ENCODE results near the gene MN1. TPM values are rescaled to one million over a fixed set of nuclear protein-coding genes. Genes with fewer than 3 reads are reported as not detected.

Gene MN1
- total and polyA plus RNA-seq, 7 donors: under 0.01 to 21.3 (median 6.4) TPM

DNA sequence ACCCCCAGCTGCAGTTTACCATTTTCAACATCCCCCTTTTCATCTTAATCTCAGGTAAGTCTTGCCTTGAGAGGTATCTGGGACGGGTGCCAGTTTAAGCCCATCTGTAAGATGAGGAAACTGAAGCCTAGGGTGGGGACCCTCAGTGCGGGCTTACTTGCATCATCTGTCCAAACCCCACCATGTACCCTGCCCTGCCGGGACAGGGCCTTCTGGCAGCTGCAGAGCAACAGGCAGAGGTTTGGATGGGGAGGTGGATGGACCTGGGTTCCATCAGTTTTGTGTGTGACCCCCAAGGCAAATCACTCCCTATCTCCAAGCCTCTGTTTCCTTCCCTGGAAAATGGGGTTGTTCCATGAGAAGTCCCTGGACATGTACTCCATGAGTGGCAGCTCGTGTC is 67.5 kb downstream of the MN1 start:
- peak; percentile 48 for DNase-seq
- Histone ChIP-seq H3K27ac (no peak overlapping the region), H3K4me3 (no peak overlapping the region), H3K27me3 (no peaks in the 10 kb centered on the region), H3K9me3 (peaks cover 0 to 3% (median under 1%) of the 10 kb centered on the region in 4 donors), H3K4me1 (no peaks in the 10 kb centered on the region), H3K36me3 (no peaks in the 10 kb centered on the region)
- intact Hi-C loops (cut with DNase I): no loop called here
- WGBS, 2 donors: 84 to 87% methylated on average over 4 of the region's 4 CpGs
- TF ChIP-seq, protein P1, sequence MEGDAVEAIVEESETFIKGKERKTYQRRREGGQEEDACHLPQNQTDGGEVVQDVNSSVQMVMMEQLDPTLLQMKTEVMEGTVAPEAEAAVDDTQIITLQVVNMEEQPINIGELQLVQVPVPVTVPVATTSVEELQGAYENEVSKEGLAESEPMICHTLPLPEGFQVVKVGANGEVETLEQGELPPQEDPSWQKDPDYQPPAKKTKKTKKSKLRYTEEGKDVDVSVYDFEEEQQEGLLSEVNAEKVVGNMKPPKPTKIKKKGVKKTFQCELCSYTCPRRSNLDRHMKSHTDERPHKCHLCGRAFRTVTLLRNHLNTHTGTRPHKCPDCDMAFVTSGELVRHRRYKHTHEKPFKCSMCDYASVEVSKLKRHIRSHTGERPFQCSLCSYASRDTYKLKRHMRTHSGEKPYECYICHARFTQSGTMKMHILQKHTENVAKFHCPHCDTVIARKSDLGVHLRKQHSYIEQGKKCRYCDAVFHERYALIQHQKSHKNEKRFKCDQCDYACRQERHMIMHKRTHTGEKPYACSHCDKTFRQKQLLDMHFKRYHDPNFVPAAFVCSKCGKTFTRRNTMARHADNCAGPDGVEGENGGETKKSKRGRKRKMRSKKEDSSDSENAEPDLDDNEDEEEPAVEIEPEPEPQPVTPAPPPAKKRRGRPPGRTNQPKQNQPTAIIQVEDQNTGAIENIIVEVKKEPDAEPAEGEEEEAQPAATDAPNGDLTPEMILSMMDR (IDR thresholded peaks at IDR 0.05): no peak
- no peak for TF ChIP-seq POLR2AphosphoS5 (IDR thresholded peaks at IDR 0.05)
- TF ChIP-seq POLR2A (IDR thresholded peaks at IDR 0.05): no peak
- TF ChIP-seq EP300 (IDR thresholded peaks at IDR 0.05): no peak

DNA sequence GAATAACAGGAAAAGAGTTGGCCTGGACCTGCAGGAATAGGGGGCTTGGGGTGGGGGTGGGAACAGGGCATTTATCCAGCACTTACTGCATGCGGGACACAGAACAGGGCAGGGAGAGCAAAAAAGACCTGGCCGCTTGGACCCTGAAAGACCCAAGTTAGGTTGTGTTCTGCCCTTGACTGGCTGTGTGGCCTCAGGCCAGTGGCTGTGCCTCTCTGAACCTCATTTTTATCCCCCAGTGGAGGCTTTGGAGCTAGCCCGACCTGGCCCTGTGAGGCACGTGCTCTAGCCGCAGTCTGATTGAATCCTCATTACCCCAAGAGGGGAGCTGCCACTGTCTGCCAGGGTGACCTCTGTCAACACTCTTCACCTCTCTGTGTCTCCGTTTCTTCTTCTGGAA is 68.7 kb downstream of the MN1 start:
- H3K4me1 ChIP-seq: no peaks in the 10 kb centered on the region
- 86 to 87% methylated on average over 6 of the region's 6 CpGs for WGBS, 2 donors
- no peak overlapping the region for H3K4me3 ChIP-seq
- H3K36me3 ChIP-seq: no peaks in the 10 kb centered on the region
- H3K27me3 ChIP-seq: no peaks in the 10 kb centered on the region
- DNase-seq: peak; percentile 32
- H3K27ac ChIP-seq: no peak overlapping the region
- TF ChIP-seq POLR2AphosphoS5 (IDR thresholded peaks at IDR 0.05) (no peak), POLR2A (IDR thresholded peaks at IDR 0.05) (no peak), EP300 (IDR thresholded peaks at IDR 0.05) (no peak)
- TF ChIP-seq, protein P1 (IDR thresholded peaks at IDR 0.05): no peak
- H3K9me3 ChIP-seq: peaks cover 0 to 3% (median under 1%) of the 10 kb centered on the region in 4 donors
- intact Hi-C loops (cut with DNase I): no loop called here

- no peak overlapping the region for H3K27ac ChIP-seq
- no peaks in the 10 kb centered on the region for H3K27me3 ChIP-seq
- peaks cover 0 to 2% (median 0%) of the 10 kb centered on the region in 4 donors for H3K9me3 ChIP-seq
- peak; percentile 33 for DNase-seq
- WGBS, 2 donors: 62 to 87% methylated on average over 2 of the region's 2 CpGs
- H3K4me1 ChIP-seq: no peaks in the 10 kb centered on the region
- no peak overlapping the region for H3K4me3 ChIP-seq
- intact Hi-C loops (cut with DNase I): no loop called here
- H3K36me3 ChIP-seq: no peaks in the 10 kb centered on the region
- TF ChIP-seq POLR2A (IDR thresholded peaks at IDR 0.05): no peak
- TF ChIP-seq, protein P1 (IDR thresholded peaks at IDR 0.05): no peak
Observed at GRCh38 chr22:27732391-27732790, 69.2 kb downstream of the MN1 start.

GRCh38 chr22:27731621-27732020 is 69.9 kb downstream of the MN1 start:
- peak; percentile 29 for DNase-seq
- Histone ChIP-seq H3K4me3 (no peak overlapping the region), H3K36me3 (no peaks in the 10 kb centered on the region), H3K27me3 (no peaks in the 10 kb centered on the region), H3K4me1 (no peaks in the 10 kb centered on the region), H3K9me3 (no peaks in the 10 kb centered on the region), H3K27ac (no peak overlapping the region)
- TF ChIP-seq POLR2AphosphoS5 (IDR thresholded peaks at IDR 0.05): no peak
- TF ChIP-seq, protein P1 (IDR thresholded peaks at IDR 0.05): no peak
- TF ChIP-seq EP300 (IDR thresholded peaks at IDR 0.05): no peak
- no peak for TF ChIP-seq POLR2A (IDR thresholded peaks at IDR 0.05)
- WGBS, 2 donors: 81 to 85% methylated on average over 3 of the region's 3 CpGs
- intact Hi-C loops (cut with DNase I): no loop called here

All from sigmoid colon (tissue), 7 donors.